Ascending aorta (tissue), 2 donors: ENCODE data around the gene FILIP1L. TPM values are rescaled to one million over a fixed set of nuclear protein-coding genes. Genes with fewer than 3 reads are reported as not detected.
A peak's percentile ranks its signal among the peaks of the same experiment; 100 is the strongest.

Source experiments
- DNase-seq, 2 donors: peaks; one replicate each; pipeline ENCODE4 v3.0.0-alpha.2; 2019; ENCODE audit warnings: low spot score in 2 of 2
- H3K27ac ChIP-seq, 2 donors: fragments of 200-600 bp; sonication (generic); one replicate each; pipeline ENCODE4 v1.5.1; 2016 to 2017; ENCODE audit warnings: mild to moderate bottlenecking in 1 of 2
- H3K27me3 ChIP-seq: fragments of 200-600 bp; sonication (generic); one replicate; pipeline ENCODE4 v1.5.1; 2017
- H3K36me3 ChIP-seq, 2 donors: fragments of 200-600 bp; sonication (generic); one replicate each; pipeline ENCODE4 v1.5.1; 2016
- H3K4me1 ChIP-seq, 2 donors: fragments of 200-600 bp; sonication (generic); one replicate each; pipeline ENCODE4 v1.5.1; 2016 to 2017; ENCODE audit warnings: mild to moderate bottlenecking in 1 of 2
- H3K4me3 ChIP-seq, 2 donors: fragments of 200-600 bp; sonication (generic); one replicate each; pipeline ENCODE4 v1.5.1; 2016 to 2017; ENCODE audit warnings: mild to moderate bottlenecking in 1 of 2
- H3K9me3 ChIP-seq, 2 donors: fragments of 200-600 bp; sonication (generic); one replicate each; pipeline ENCODE4 v1.5.1; 2016
- intact Hi-C: fragments of 100-400 bp; cut with DNase I; formaldehyde crosslinking; loops from one replicate; pipeline ENCODE4 v1.15.1; 2023
- total RNA-seq: library from RNA; depleted of rRNA; stranded (reverse); fragments of >200 nt; gene quantifications from one replicate; pipeline ENCODE4 v1.1.0, GENCODE V29; 2016
- TF ChIP-seq, protein P1 (sequence below), 3 experiments: fragments of 200-600 bp in 2 of 3; fragments of 450-650 bp in 1 of 3; sonication (generic) in 2 of 3; IDR thresholded peaks; one replicate each; pipeline ENCODE4 v1.5.1; 2016 to 2019; ENCODE audit warnings: antibody characterized with exemption in 3 of 3, mild to moderate bottlenecking in 1 of 3, moderate library complexity in 1 of 3

The FILIP1L gene
- total RNA-seq, 1 donor from 2014 or later, result 106 TPM

- no peak overlapping the region for H3K27ac ChIP-seq
- H3K9me3 ChIP-seq, result no peaks in the 10 kb centered on the region
- H3K36me3 ChIP-seq, result no peaks in the 10 kb centered on the region
- TF ChIP-seq, protein P1, sequence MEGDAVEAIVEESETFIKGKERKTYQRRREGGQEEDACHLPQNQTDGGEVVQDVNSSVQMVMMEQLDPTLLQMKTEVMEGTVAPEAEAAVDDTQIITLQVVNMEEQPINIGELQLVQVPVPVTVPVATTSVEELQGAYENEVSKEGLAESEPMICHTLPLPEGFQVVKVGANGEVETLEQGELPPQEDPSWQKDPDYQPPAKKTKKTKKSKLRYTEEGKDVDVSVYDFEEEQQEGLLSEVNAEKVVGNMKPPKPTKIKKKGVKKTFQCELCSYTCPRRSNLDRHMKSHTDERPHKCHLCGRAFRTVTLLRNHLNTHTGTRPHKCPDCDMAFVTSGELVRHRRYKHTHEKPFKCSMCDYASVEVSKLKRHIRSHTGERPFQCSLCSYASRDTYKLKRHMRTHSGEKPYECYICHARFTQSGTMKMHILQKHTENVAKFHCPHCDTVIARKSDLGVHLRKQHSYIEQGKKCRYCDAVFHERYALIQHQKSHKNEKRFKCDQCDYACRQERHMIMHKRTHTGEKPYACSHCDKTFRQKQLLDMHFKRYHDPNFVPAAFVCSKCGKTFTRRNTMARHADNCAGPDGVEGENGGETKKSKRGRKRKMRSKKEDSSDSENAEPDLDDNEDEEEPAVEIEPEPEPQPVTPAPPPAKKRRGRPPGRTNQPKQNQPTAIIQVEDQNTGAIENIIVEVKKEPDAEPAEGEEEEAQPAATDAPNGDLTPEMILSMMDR (IDR thresholded peaks at IDR 0.05), result no peak
- DNase-seq, result no peak
- no peak overlapping the region for H3K4me3 ChIP-seq
- peaks cover 0 to 25% of the 10 kb centered on the region in 2 donors for H3K4me1 ChIP-seq
- intact Hi-C loops, result no loop called here
- no peaks in the 10 kb centered on the region for H3K27me3 ChIP-seq
Measured at GRCh38 chr3:100120012-100120411, 5.7 kb upstream of the FILIP1L start.

DNA sequence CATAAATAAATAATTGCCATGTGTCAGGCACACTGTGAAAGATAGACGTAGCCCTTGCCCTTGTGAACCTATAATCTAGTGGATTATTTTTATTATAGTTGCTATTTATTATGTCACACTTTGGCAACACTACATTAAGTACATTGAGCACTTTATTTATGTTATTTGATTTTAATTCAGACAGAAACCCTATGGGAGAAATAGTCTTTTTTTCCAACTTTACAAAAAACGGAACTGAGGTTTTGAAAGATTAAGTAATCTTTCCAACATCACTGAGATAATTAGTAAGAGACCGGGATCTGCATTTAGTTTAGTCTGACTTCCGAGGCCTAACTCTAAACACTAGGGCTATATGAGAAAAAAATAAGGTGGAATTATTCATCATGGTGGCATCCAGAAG is 2.8 kb upstream of the FILIP1L start:
- Histone ChIP-seq H3K27ac (no peak overlapping the region), H3K9me3 (no peaks in the 10 kb centered on the region), H3K36me3 (no peaks in the 10 kb centered on the region), H3K27me3 (no peaks in the 10 kb centered on the region), H3K4me3 (no peak overlapping the region), H3K4me1 (peaks cover 0 to 9% of the 10 kb centered on the region in 2 donors)
- intact Hi-C loops, result no loop called here
- no peak for DNase-seq
- TF ChIP-seq, protein P1 (IDR thresholded peaks at IDR 0.05), result no peak

GRCh38 chr3:100113723-100114412 is 433 bp downstream of the FILIP1L start:
- no peaks in the 10 kb centered on the region for H3K27me3 ChIP-seq
- no peak overlapping the region for H3K27ac ChIP-seq
- no peaks in the 10 kb centered on the region for H3K36me3 ChIP-seq
- H3K4me3 ChIP-seq, result no peak overlapping the region
- H3K9me3 ChIP-seq, result no peaks in the 10 kb centered on the region
- no peak for DNase-seq
- TF ChIP-seq, protein P1 (IDR thresholded peaks at IDR 0.05), result no peak
- intact Hi-C loops, result no loop called here
- H3K4me1 ChIP-seq, result peaks cover 12 to 22% of the 10 kb centered on the region in 2 donors

DNA sequence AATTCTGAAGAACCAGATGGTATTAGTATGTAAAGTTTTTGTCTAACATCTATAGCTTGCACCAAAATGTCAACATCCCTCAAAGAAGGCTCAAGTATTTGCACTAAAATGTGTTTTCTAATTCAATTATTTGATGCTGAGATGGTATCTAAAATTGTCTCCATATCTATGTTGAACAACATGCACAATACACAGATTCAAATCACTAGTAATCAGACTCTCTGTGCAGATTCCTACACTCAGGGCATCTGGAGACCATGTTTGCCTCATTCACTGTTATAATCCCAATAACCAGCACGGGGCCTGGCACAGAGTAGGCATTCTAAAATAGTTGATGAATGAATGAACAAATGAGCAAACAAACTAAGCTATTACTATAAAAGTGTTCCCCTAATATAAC is 2.6 kb downstream of the FILIP1L start:
- no peaks in the 10 kb centered on the region for H3K36me3 ChIP-seq
- intact Hi-C loops, result no loop called here
- no peaks in the 10 kb centered on the region for H3K27me3 ChIP-seq
- H3K4me3 ChIP-seq, result no peak overlapping the region
- no peak overlapping the region for H3K27ac ChIP-seq
- peaks cover 16 to 41% of the 10 kb centered on the region in 2 donors for H3K4me1 ChIP-seq
- DNase-seq, result no peak
- no peaks in the 10 kb centered on the region for H3K9me3 ChIP-seq
- TF ChIP-seq, protein P1 (IDR thresholded peaks at IDR 0.05), result no peak

DNA sequence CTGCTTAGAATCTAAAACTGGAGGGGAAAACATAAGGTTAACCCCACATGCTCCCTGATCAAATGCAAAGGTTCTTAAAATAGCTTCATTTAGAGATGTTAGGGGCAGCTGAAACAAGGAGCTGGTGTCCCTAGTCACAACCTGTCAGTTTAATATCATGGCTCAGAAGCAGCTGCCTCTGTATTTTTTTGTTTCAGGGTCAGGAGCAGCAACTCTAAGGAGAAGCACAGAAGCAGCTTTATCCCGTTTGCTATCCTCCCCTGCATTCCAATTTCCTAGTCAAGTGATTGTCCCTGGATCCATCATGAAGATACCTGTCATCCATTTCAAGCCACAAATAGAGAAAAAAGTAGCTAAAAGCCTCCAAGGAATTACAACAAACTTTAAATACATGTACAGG is 4.1 kb downstream of the FILIP1L start:
- Histone ChIP-seq H3K4me1 (peaks cover 16 to 55% of the 10 kb centered on the region in 2 donors), H3K36me3 (no peaks in the 10 kb centered on the region), H3K9me3 (no peaks in the 10 kb centered on the region), H3K4me3 (no peak overlapping the region), H3K27me3 (no peaks in the 10 kb centered on the region), H3K27ac (peak overlapping the region; percentile 60 to 69)
- TF ChIP-seq, protein P1 (IDR thresholded peaks at IDR 0.05), result no peak
- no peak for DNase-seq
- intact Hi-C loops, result no loop called here
